Middle frontal gyrus (tissue), 1 donor: ENCODE results near the gene ETV6.

ENCODE experiments used
- DNase-seq: peaks from one replicate; pipeline ENCODE4 v3.0.0-alpha.2; 2015; ENCODE audit warnings: low spot score; ENCODE audit errors: extremely low spot score

Gene ETV6

GRCh38 chr12:11642785-11643184 is 6.7 kb upstream of the ETV6 start:
- DNase-seq = no peak

GRCh38 chr12:11645391-11645790 is 4.1 kb upstream of the ETV6 start:
- no peak for DNase-seq

GRCh38 chr12:11648514-11649412 is 711 bp upstream of the ETV6 start:
- no peak for DNase-seq

- no peak for DNase-seq
Observed at GRCh38 chr12:11650286-11651281, 1.1 kb downstream of the ETV6 start.

GRCh38 chr12:11651381-11651780 is 1.9 kb downstream of the ETV6 start:
- DNase-seq = no peak

- DNase-seq = no peak
Observed at GRCh38 chr12:11651785-11652184, 2.3 kb downstream of the ETV6 start.

GRCh38 chr12:11652351-11653040 is 3.0 kb downstream of the ETV6 start:
- DNase-seq = no peak

- no peak for DNase-seq
Observed at GRCh38 chr12:11653215-11653753, 3.8 kb downstream of the ETV6 start.

GRCh38 chr12:11654338-11654737 is 4.9 kb downstream of the ETV6 start:
- no peak for DNase-seq

- no peak for DNase-seq
Observed at GRCh38 chr12:11654802-11655201, 5.3 kb downstream of the ETV6 start.

- DNase-seq = no peak
Observed at GRCh38 chr12:11655842-11656241, 6.4 kb downstream of the ETV6 start.

GRCh38 chr12:11656550-11656949 is 7.1 kb downstream of the ETV6 start:
- no peak for DNase-seq

- DNase-seq = no peak
Observed at GRCh38 chr12:11657511-11657910, 8.0 kb downstream of the ETV6 start.

GRCh38 chr12:11658791-11659190 is 9.3 kb downstream of the ETV6 start:
- no peak for DNase-seq

- no peak for DNase-seq
Observed at GRCh38 chr12:11660624-11661023, 11.2 kb downstream of the ETV6 start.

- no peak for DNase-seq
Observed at GRCh38 chr12:11661491-11662089, 12.1 kb downstream of the ETV6 start.

- DNase-seq = no peak
Observed at GRCh38 chr12:11662369-11662768, 12.9 kb downstream of the ETV6 start.

GRCh38 chr12:11663130-11663529 is 13.7 kb downstream of the ETV6 start:
- no peak for DNase-seq

- DNase-seq = no peak
Observed at GRCh38 chr12:11664101-11664500, 14.6 kb downstream of the ETV6 start.

GRCh38 chr12:11666131-11667050 is 16.9 kb downstream of the ETV6 start:
- no peak for DNase-seq
